ENCODE data around the gene NTM.

DNA sequence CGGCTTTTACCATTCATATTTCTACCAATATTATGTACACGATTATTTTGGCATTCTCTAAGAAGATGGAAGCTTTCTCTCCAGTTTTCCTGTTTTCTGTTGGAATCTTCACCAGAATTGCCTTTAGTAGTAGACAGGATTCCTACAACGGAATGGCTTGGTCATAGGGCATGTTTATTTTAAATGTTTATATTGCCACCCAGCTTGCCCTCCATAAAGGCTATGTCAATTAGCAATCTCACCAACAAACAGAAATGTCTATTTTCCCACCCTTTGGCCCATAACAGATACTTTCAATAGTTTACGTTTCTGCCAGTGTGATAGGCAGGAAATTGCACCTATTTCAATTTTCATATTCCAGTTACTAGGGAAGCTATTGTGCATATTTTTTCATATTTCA is 893.5 kb downstream of the NTM start:
- TF ChIP-seq CTCF (IDR thresholded peaks at IDR 0.05) (no peak), POLR2A (IDR thresholded peaks at IDR 0.05) (no peak)

All from esophagus squamous epithelium (tissue), 4 donors.